HEK293 (cell line): ENCODE data around the gene COL11A2.

Experiments
- AEBP2 ChIP-seq: fragments of 450-650 bp; formaldehyde crosslinking; IDR thresholded peaks from 2 replicates; pipeline ENCODE4 v1.5.1; 2016; ENCODE audit warnings: missing biosample characterization, missing genetic modification characterization, borderline replicate concordance
- KLF7 ChIP-seq: fragments of 450-650 bp; formaldehyde crosslinking; IDR thresholded peaks from 2 replicates; pipeline ENCODE4 v1.5.1; 2016; ENCODE audit warnings: missing biosample characterization, missing genetic modification characterization, borderline replicate concordance
- WT1 ChIP-seq: fragments of 450-650 bp; formaldehyde crosslinking; IDR thresholded peaks from 2 replicates; pipeline ENCODE4 v1.5.1; 2016; ENCODE audit warnings: missing biosample characterization, missing genetic modification characterization
- ZBTB48 ChIP-seq: fragments of 450-650 bp; formaldehyde crosslinking; IDR thresholded peaks from 2 replicates; pipeline ENCODE4 v1.5.1; 2016; ENCODE audit warnings: missing biosample characterization, missing genetic modification characterization
- ZBTB6 ChIP-seq: fragments of 450-650 bp; formaldehyde crosslinking; IDR thresholded peaks from 2 replicates; pipeline ENCODE4 v1.5.1; 2017; ENCODE audit warnings: missing biosample characterization, missing genetic modification characterization
- ZFHX2 ChIP-seq: fragments of 450-650 bp; formaldehyde crosslinking; conservative IDR thresholded peaks from 2 replicates; pipeline ENCODE4 v1.5.1; 2016; ENCODE audit warnings: missing biosample characterization, missing genetic modification characterization
- ZNF132 ChIP-seq: fragments of 450-650 bp; formaldehyde crosslinking; IDR thresholded peaks from 2 replicates; pipeline ENCODE4 v1.5.1; 2017; ENCODE audit warnings: missing biosample characterization, missing genetic modification characterization, borderline replicate concordance
- ZNF138 ChIP-seq: fragments of 450-650 bp; formaldehyde crosslinking; IDR thresholded peaks from 2 replicates; pipeline ENCODE4 v1.5.1; 2016; ENCODE audit warnings: missing biosample characterization, missing genetic modification characterization, borderline replicate concordance
- ZNF140 ChIP-seq: fragments of 450-650 bp; formaldehyde crosslinking; IDR thresholded peaks from 2 replicates; pipeline ENCODE4 v1.5.1; 2016; ENCODE audit warnings: missing biosample characterization, missing genetic modification characterization
- ZNF146 ChIP-seq: fragments of 450-650 bp; formaldehyde crosslinking; IDR thresholded peaks from 2 replicates; pipeline ENCODE4 v1.5.1; 2016; ENCODE audit warnings: missing biosample characterization, missing genetic modification characterization
- ZNF169 ChIP-seq: fragments of 450-650 bp; formaldehyde crosslinking; IDR thresholded peaks from 2 replicates; pipeline ENCODE4 v1.5.1; 2016; ENCODE audit warnings: missing biosample characterization, missing genetic modification characterization
- ZNF184 ChIP-seq: fragments of 450-650 bp; IDR thresholded peaks from 2 replicates; pipeline ENCODE4 v1.5.1; 2018; ENCODE audit warnings: missing biosample characterization, mild to moderate bottlenecking, missing genetic modification characterization
- ZNF223 ChIP-seq: fragments of 450-650 bp; formaldehyde crosslinking; IDR thresholded peaks from 2 replicates; pipeline ENCODE4 v1.5.1; 2016; ENCODE audit warnings: missing biosample characterization, missing genetic modification characterization
- ZNF23 ChIP-seq: fragments of 450-650 bp; formaldehyde crosslinking; IDR thresholded peaks from 2 replicates; pipeline ENCODE4 v1.5.1; 2016; ENCODE audit warnings: missing biosample characterization, missing genetic modification characterization, borderline replicate concordance
- ZNF274 ChIP-seq, 2 experiments: fragments of 200-500 bp in 1 of 2; fragments of 450-650 bp in 1 of 2; sonication (Bioruptor generic) in 1 of 2; formaldehyde crosslinking in 1 of 2; IDR thresholded peaks; 2 replicates each; pipeline versions ENCODE4 v1.5.1 to v1.6.1; 2014 to 2016; ENCODE audit warnings: borderline replicate concordance in 1 of 2, inconsistent platforms in 1 of 2, low read length in 1 of 2, missing biosample characterization in 1 of 2, missing genetic modification characterization in 1 of 2
- ZNF292 ChIP-seq: fragments of 450-650 bp; formaldehyde crosslinking; IDR thresholded peaks from 2 replicates; pipeline ENCODE4 v1.5.1; 2016; ENCODE audit warnings: low read depth, missing biosample characterization, missing genetic modification characterization, borderline replicate concordance
- ZNF311 ChIP-seq: fragments of 450-650 bp; formaldehyde crosslinking; IDR thresholded peaks from 2 replicates; pipeline ENCODE4 v1.5.1; 2017; ENCODE audit warnings: missing biosample characterization, missing genetic modification characterization, borderline replicate concordance
- ZNF433 ChIP-seq: fragments of 450-650 bp; formaldehyde crosslinking; IDR thresholded peaks from 2 replicates; pipeline ENCODE4 v1.5.1; 2016; ENCODE audit warnings: missing biosample characterization, missing genetic modification characterization, low read depth
- ZNF48 ChIP-seq: fragments of 450-650 bp; formaldehyde crosslinking; IDR thresholded peaks from 2 replicates; pipeline ENCODE4 v1.5.1; 2016; ENCODE audit warnings: missing biosample characterization, missing genetic modification characterization
- ZNF488 ChIP-seq: fragments of 450-650 bp; formaldehyde crosslinking; IDR thresholded peaks from 2 replicates; pipeline ENCODE4 v1.5.1; 2016; ENCODE audit warnings: missing biosample characterization, missing genetic modification characterization
- ZNF514 ChIP-seq: fragments of 450-650 bp; formaldehyde crosslinking; IDR thresholded peaks from 2 replicates; pipeline ENCODE4 v1.5.1; 2016; ENCODE audit warnings: missing biosample characterization, missing genetic modification characterization
- ZNF548 ChIP-seq: fragments of 450-650 bp; formaldehyde crosslinking; IDR thresholded peaks from 2 replicates; pipeline ENCODE4 v1.5.1; 2016; ENCODE audit warnings: missing biosample characterization, missing genetic modification characterization
- ZNF558 ChIP-seq: fragments of 450-650 bp; formaldehyde crosslinking; IDR thresholded peaks from 2 replicates; pipeline ENCODE4 v1.5.1; 2016; ENCODE audit warnings: missing biosample characterization, missing genetic modification characterization
- ZNF571 ChIP-seq: fragments of 450-650 bp; formaldehyde crosslinking; IDR thresholded peaks from 2 replicates; pipeline ENCODE4 v1.5.0; 2017; ENCODE audit warnings: missing biosample characterization, missing genetic modification characterization
- ZNF580 ChIP-seq: fragments of 450-650 bp; formaldehyde crosslinking; IDR thresholded peaks from 2 replicates; pipeline ENCODE4 v1.5.1; 2016; ENCODE audit warnings: missing biosample characterization, missing genetic modification characterization
- ZNF596 ChIP-seq: fragments of 450-650 bp; IDR thresholded peaks from 2 replicates; pipeline ENCODE4 v1.5.0; 2018; ENCODE audit warnings: missing biosample characterization, mild to moderate bottlenecking, missing genetic modification characterization, moderate library complexity
- ZNF600 ChIP-seq: fragments of 450-650 bp; formaldehyde crosslinking; IDR thresholded peaks from 2 replicates; pipeline ENCODE4 v1.5.1; 2016; ENCODE audit warnings: missing biosample characterization, missing genetic modification characterization
- ZNF645 ChIP-seq: fragments of 450-650 bp; formaldehyde crosslinking; IDR thresholded peaks from 2 replicates; pipeline ENCODE4; 2016; ENCODE audit warnings: missing biosample characterization, missing genetic modification characterization
- ZNF658 ChIP-seq: fragments of 450-650 bp; formaldehyde crosslinking; IDR thresholded peaks from 2 replicates; pipeline ENCODE4; 2016; ENCODE audit warnings: missing biosample characterization, missing genetic modification characterization
- ZNF677 ChIP-seq: fragments of 450-650 bp; IDR thresholded peaks from 2 replicates; pipeline ENCODE4 v1.5.0; 2018; ENCODE audit warnings: missing biosample characterization, mild to moderate bottlenecking, missing genetic modification characterization, moderate library complexity
- ZNF701 ChIP-seq: fragments of 450-650 bp; formaldehyde crosslinking; IDR thresholded peaks from 2 replicates; pipeline ENCODE4 v1.5.1; 2016; ENCODE audit warnings: missing biosample characterization, missing genetic modification characterization
- ZNF76 ChIP-seq: fragments of 450-650 bp; formaldehyde crosslinking; IDR thresholded peaks from 2 replicates; pipeline ENCODE4; 2016; ENCODE audit warnings: low read depth, missing biosample characterization, missing genetic modification characterization, borderline replicate concordance
- ZNF791 ChIP-seq: fragments of 450-650 bp; formaldehyde crosslinking; IDR thresholded peaks from 2 replicates; pipeline ENCODE4 v1.5.1; 2016; ENCODE audit warnings: missing biosample characterization, missing genetic modification characterization
- ZNF830 ChIP-seq: fragments of 450-650 bp; IDR thresholded peaks from 2 replicates; pipeline ENCODE4 v1.5.0; 2018; ENCODE audit warnings: missing biosample characterization, missing genetic modification characterization, low read depth, mild to moderate bottlenecking, moderate library complexity
- ZSCAN23 ChIP-seq: fragments of 450-650 bp; formaldehyde crosslinking; IDR thresholded peaks from 2 replicates; pipeline ENCODE4 v1.5.1; 2016; ENCODE audit warnings: missing biosample characterization, missing genetic modification characterization
- ZSCAN30 ChIP-seq: fragments of 450-650 bp; IDR thresholded peaks from 2 replicates; pipeline ENCODE4 v1.5.1; 2018; ENCODE audit warnings: missing biosample characterization, mild to moderate bottlenecking, missing genetic modification characterization, moderate library complexity

COL11A2 gene

GRCh38 chr6:33204415-33205190 lies 12.3 kb upstream of the COL11A2 start, which contains the start of gene HSD17B8 (continued):
- no peak for TF ChIP-seq ZBTB6
- no peak for TF ChIP-seq ZNF548 (tag by site-specific recombination)
- no peak for TF ChIP-seq ZNF292 (tag by site-specific recombination)
- no peak for TF ChIP-seq ZNF48 (tag by site-specific recombination)
- TF ChIP-seq ZNF658 (tag by site-specific recombination), result no peak
- no peak for TF ChIP-seq ZNF571 (tag by site-specific recombination)
- no peak for TF ChIP-seq ZNF677 (tag by site-specific recombination)
- no peak for TF ChIP-seq ZNF23 (tag by site-specific recombination)
- no peak for TF ChIP-seq ZNF580 (tag by site-specific recombination)
- TF ChIP-seq ZNF596, result peak; percentile 8; the same call in 1 of the 2 replicates
- TF ChIP-seq ZBTB48 (tag by site-specific recombination), result 0 out of 2 replicates have a peak, but pooled peaks have one; percentile 26
- no peak for TF ChIP-seq ZNF488
- peak; percentile 25; the same call in 1 of the 2 replicates for TF ChIP-seq ZFHX2 (tag by site-specific recombination)
- no peak for TF ChIP-seq KLF7
- no peak for TF ChIP-seq ZNF223 (tag by site-specific recombination)
- TF ChIP-seq ZSCAN23 (tag by site-specific recombination), result no peak
- TF ChIP-seq ZNF184 (tag by site-specific recombination), result no peak
- TF ChIP-seq ZNF76 (tag by site-specific recombination), result no peak
- no peak for TF ChIP-seq ZNF514 (tag by site-specific recombination)
- peak; percentile 78 for TF ChIP-seq ZSCAN30 (tag by site-specific recombination)
- no peak for TF ChIP-seq WT1
- TF ChIP-seq ZNF701 (tag by site-specific recombination), result no peak
- TF ChIP-seq ZNF132, result no peak
- TF ChIP-seq AEBP2 (tag by site-specific recombination), result no peak
- TF ChIP-seq ZNF791 (tag by site-specific recombination), result no peak
- TF ChIP-seq ZNF433 (tag by site-specific recombination), result no peak
- no peak for TF ChIP-seq ZNF146 (tag by site-specific recombination)
- no peak for TF ChIP-seq ZNF138
- no peak for TF ChIP-seq ZNF140
- TF ChIP-seq ZNF600 (tag by site-specific recombination), result peak; percentile 100
- TF ChIP-seq ZNF645 (tag by site-specific recombination), result no peak
- TF ChIP-seq ZNF169, result no peak
- TF ChIP-seq ZNF830 (tag by site-specific recombination), result no peak
- TF ChIP-seq ZNF274 (IDR thresholded peaks at IDR 0.05; ENCODE audit: low read length), result no peak
- TF ChIP-seq ZNF274 (tag by site-specific recombination; IDR thresholded peaks at IDR 0.05; ENCODE audit: borderline replicate concordance), result no peak
- no peak for TF ChIP-seq ZNF558 (tag by site-specific recombination)
- TF ChIP-seq ZNF311 (tag by site-specific recombination), result no peak
